GM23248 (cell line): ENCODE results near the gene SLFN13. TPM values are rescaled to one million over a fixed set of nuclear protein-coding genes. Genes with fewer than 3 reads are reported as not detected.
"Not testable (repeated sequence)": the region's sequence is repeated elsewhere in the genome, so short reads cannot be mapped to it uniquely, and the experiment has no call there.

Experiments used
- DNase-seq: peaks from one replicate; pipeline ENCODE4 v3.0.0-alpha.2; 2015
- H2AFZ ChIP-seq: fragments of 200-600 bp; sonication (generic); 2 replicates; pipeline ENCODE4 v1.6.1; 2016; ENCODE audit warnings: antibody characterized with exemption
- H3F3A ChIP-seq: fragments of 200-600 bp; sonication (generic); 2 replicates; pipeline ENCODE4 v1.6.1; 2016; ENCODE audit warnings: mild to moderate bottlenecking, antibody characterized with exemption, mixed run types; ENCODE audit not compliant: insufficient read depth
- H3K27ac ChIP-seq: fragments of 200-600 bp; sonication (generic); 2 replicates; pipeline ENCODE4 v1.5.1; 2016; ENCODE audit warnings: mild to moderate bottlenecking
- H3K27me3 ChIP-seq: fragments of 200-600 bp; sonication (generic); replicated peaks from 2 replicates; pipeline ENCODE4 v1.6.1; 2016; ENCODE audit warnings: mild to moderate bottlenecking; ENCODE audit not compliant: insufficient read depth
- H3K36me3 ChIP-seq: fragments of 200-600 bp; sonication (generic); 2 replicates; pipeline ENCODE4 v1.6.1; 2016; ENCODE audit warnings: low read depth, mild to moderate bottlenecking
- H3K4me1 ChIP-seq: fragments of 200-600 bp; sonication (generic); 2 replicates; pipeline ENCODE4 v1.6.1; 2016; ENCODE audit warnings: mild to moderate bottlenecking; ENCODE audit not compliant: insufficient read depth
- H3K4me2 ChIP-seq: fragments of 200-600 bp; sonication (generic); one replicate; pipeline ENCODE4 v1.6.1; 2016; ENCODE audit warnings: mild to moderate bottlenecking; ENCODE audit not compliant: unreplicated experiment
- H3K4me3 ChIP-seq: fragments of 200-600 bp; sonication (generic); 2 replicates; pipeline ENCODE4 v1.5.1; 2016; ENCODE audit warnings: mild to moderate bottlenecking
- H3K79me2 ChIP-seq: fragments of 200-600 bp; sonication (generic); 2 replicates; pipeline ENCODE4 v1.6.1; 2016; ENCODE audit warnings: mild to moderate bottlenecking; ENCODE audit not compliant: insufficient read depth
- H3K9ac ChIP-seq: fragments of 200-600 bp; sonication (generic); 2 replicates; pipeline ENCODE4 v1.6.1; 2016; ENCODE audit warnings: mild to moderate bottlenecking
- H3K9me2 ChIP-seq: fragments of 200-600 bp; sonication (generic); 2 replicates; pipeline ENCODE4 v1.6.1; 2016; ENCODE audit warnings: mixed run types, mild to moderate bottlenecking, moderate library complexity; ENCODE audit not compliant: insufficient read depth
- H3K9me3 ChIP-seq: fragments of 200-600 bp; sonication (generic); one replicate; pipeline ENCODE4 v1.6.1; 2017; ENCODE audit warnings: low read depth
- H4K20me1 ChIP-seq: fragments of 200-600 bp; sonication (generic); 2 replicates; pipeline ENCODE4 v1.6.0; 2016; ENCODE audit not compliant: insufficient read depth
- EZH2 ChIP-seq: fragments of 200-600 bp; sonication (generic); IDR thresholded peaks from 2 replicates; pipeline ENCODE4 v1.6.1; 2018; ENCODE audit warnings: antibody characterized with exemption, mild to moderate bottlenecking; ENCODE audit not compliant: insufficient read depth, poor library complexity, severe bottlenecking
- EZH2phosphoT487 ChIP-seq: fragments of 200-600 bp; sonication (generic); IDR thresholded peaks from 2 replicates; pipeline ENCODE4 v1.6.1; 2018; ENCODE audit warnings: antibody characterized with exemption, moderate library complexity, mild to moderate bottlenecking, low read depth; ENCODE audit not compliant: insufficient read depth
- WGBS, 2 experiments: methylation state at CpG; one replicate each; pipeline ENCODE4 v1.1.6; 2015 to 2017; ENCODE audit warnings: low lambda C conversion rate in 2 of 2, low coverage in 1 of 2; ENCODE audit errors: missing lambda C conversion rate in 2 of 2; 5-methylcytosine and 5-hydroxymethylcytosine counted together
- in situ Hi-C: fragments of 300-500 bp; cut with MboI; formaldehyde crosslinking; loops from 2 replicates; pipeline ENCODE4 v1.15.0; 2020
- polyA plus RNA-seq: library from polyadenylated mRNA; unstranded; fragments of >200 nt; fragmentation: Nextera tagmentation; extraction: Ambion mirVana; gene quantifications from 2 replicates; pipeline ENCODE4 v1.2.1, GENCODE V29; 2016
- total RNA-seq: library from RNA; depleted of rRNA; stranded (reverse); fragments of >200 nt; shearing (Covaris generic); gene quantifications from 2 replicates; pipeline ENCODE4 v1.2.3, GENCODE V29; 2014

The SLFN13 gene
- total and polyA plus RNA-seq, 2 experiments from 2014 or later, result 1.6 to 4.8 TPM

- no peak for DNase-seq
- H3K9me3 ChIP-seq, result no peaks in the 10 kb centered on the region
- H3K4me3 ChIP-seq, result no peak overlapping the region
- H3K79me2 ChIP-seq, result no peaks in the 10 kb centered on the region
- H3K9ac ChIP-seq, result no peak overlapping the region
- H4K20me1 ChIP-seq, result no peaks in the 10 kb centered on the region
- H3K36me3 ChIP-seq, result no peaks in the 10 kb centered on the region
- H3K4me2 ChIP-seq, result no peak overlapping the region
- peaks cover 36% of the 10 kb centered on the region for H3K27me3 ChIP-seq
- H3K4me1 ChIP-seq, result no peaks in the 10 kb centered on the region
- no peak for TF ChIP-seq EZH2phosphoT487
- no peaks in the 10 kb centered on the region for H3K9me2 ChIP-seq
- H3F3A ChIP-seq, result no peaks in the 10 kb centered on the region
- no peak overlapping the region for H2AFZ ChIP-seq
- in situ Hi-C loops, result no loop called here
- no peak overlapping the region for H3K27ac ChIP-seq
- WGBS, 2 experiments, result 39 to 47% methylated on average over 5 of the region's 5 CpGs
Observed at GRCh38 chr17:35477248-35477647, 28.7 kb upstream of the SLFN13 start.

GRCh38 chr17:35476283-35476820 is 27.8 kb upstream of the SLFN13 start:
- Histone ChIP-seq H3F3A (no peaks in the 10 kb centered on the region), H3K4me3 (no peak overlapping the region), H3K27me3 (peaks cover 36% of the 10 kb centered on the region), H3K36me3 (no peaks in the 10 kb centered on the region), H4K20me1 (no peaks in the 10 kb centered on the region), H3K9ac (no peak overlapping the region), H3K9me3 (no peaks in the 10 kb centered on the region), H2AFZ (no peak overlapping the region), H3K4me1 (no peaks in the 10 kb centered on the region), H3K79me2 (no peaks in the 10 kb centered on the region), H3K9me2 (no peaks in the 10 kb centered on the region), H3K4me2 (no peak overlapping the region), H3K27ac (no peak overlapping the region)
- 43 to 48% methylated on average over 2 of the region's 2 CpGs for WGBS, 2 experiments
- TF ChIP-seq EZH2phosphoT487, result no peak
- no peak for TF ChIP-seq EZH2
- no peak for DNase-seq
- in situ Hi-C loops, result no loop called here

GRCh38 chr17:35468475-35468874 is 19.9 kb upstream of the SLFN13 start:
- peaks cover 6% of the 10 kb centered on the region for H3K27me3 ChIP-seq
- TF ChIP-seq EZH2 (no peak), EZH2phosphoT487 (no peak)
- H2AFZ ChIP-seq, result no peak overlapping the region
- no peak overlapping the region for H3K4me2 ChIP-seq
- no peak overlapping the region for H3K27ac ChIP-seq
- in situ Hi-C loops, result no loop called here
- H3K4me3 ChIP-seq, result no peak overlapping the region
- H4K20me1 ChIP-seq, result no peaks in the 10 kb centered on the region
- H3K9ac ChIP-seq, result no peak overlapping the region
- H3K36me3 ChIP-seq, result no peaks in the 10 kb centered on the region
- no peaks in the 10 kb centered on the region for H3K9me2 ChIP-seq
- WGBS, 2 experiments, result 42 to 51% methylated on average over 4 of the region's 4 CpGs
- H3K4me1 ChIP-seq, result no peaks in the 10 kb centered on the region
- no peaks in the 10 kb centered on the region for H3F3A ChIP-seq
- H3K79me2 ChIP-seq, result no peaks in the 10 kb centered on the region
- no peak for DNase-seq
- no peaks in the 10 kb centered on the region for H3K9me3 ChIP-seq

GRCh38 chr17:35467824-35468223 is 19.3 kb upstream of the SLFN13 start:
- Histone ChIP-seq H3K9me3 (no peaks in the 10 kb centered on the region), H3K36me3 (no peaks in the 10 kb centered on the region), H4K20me1 (no peaks in the 10 kb centered on the region), H3K27ac (no peak overlapping the region), H3K27me3 (peaks cover 13% of the 10 kb centered on the region), H3K4me2 (no peak overlapping the region), H3K9ac (no peak overlapping the region), H2AFZ (no peak overlapping the region), H3K4me1 (no peaks in the 10 kb centered on the region), H3K79me2 (no peaks in the 10 kb centered on the region), H3K4me3 (no peak overlapping the region), H3K9me2 (no peaks in the 10 kb centered on the region), H3F3A (no peaks in the 10 kb centered on the region)
- in situ Hi-C loops, result no loop called here
- no peak for DNase-seq
- TF ChIP-seq EZH2phosphoT487 (no peak), EZH2 (no peak)
- 56 to 58% methylated on average over 4 of the region's 4 CpGs for WGBS, 2 experiments

GRCh38 chr17:35460354-35460851 is 11.8 kb upstream of the SLFN13 start:
- in situ Hi-C loops, result no loop called here
- Histone ChIP-seq H3K4me2 (no peak overlapping the region), H3K4me3 (no peak overlapping the region)

GRCh38 chr17:35454035-35454434 is 5.5 kb upstream of the SLFN13 start:
- H3K79me2 ChIP-seq, H3K36me3 ChIP-seq, in situ Hi-C loops, H3K4me3 ChIP-seq, H3K4me2 ChIP-seq, H3K9me2 ChIP-seq, H3K9me3 ChIP-seq, H4K20me1 ChIP-seq, H2AFZ ChIP-seq, H3F3A ChIP-seq, H3K27ac ChIP-seq, DNase-seq, H3K4me1 ChIP-seq, H3K9ac ChIP-seq: not testable (repeated sequence)
- WGBS, 2 experiments, result 50% methylated on average over 5 of the region's 5 CpGs
- H3K27me3 ChIP-seq, result peaks cover 59% of the 10 kb centered on the region

More at GRCh38 chr17:35460354-35460851, 11.8 kb upstream of the SLFN13 start:
- TF ChIP-seq EZH2phosphoT487, result no peak
- no peak for TF ChIP-seq EZH2
- WGBS, 2 experiments, result 16 to 24% methylated on average over 39 to 43 of the region's 44 CpGs
- H2AFZ ChIP-seq, result no peak overlapping the region
- no peak overlapping the region for H3K9ac ChIP-seq
- no peak overlapping the region for H3K27ac ChIP-seq
- no peaks in the 10 kb centered on the region for H3F3A ChIP-seq
- no peaks in the 10 kb centered on the region for H3K9me2 ChIP-seq
- no peaks in the 10 kb centered on the region for H3K9me3 ChIP-seq
- DNase-seq, result no peak
- peaks cover 67% of the 10 kb centered on the region for H3K27me3 ChIP-seq
- H3K4me1 ChIP-seq, result no peaks in the 10 kb centered on the region
- no peaks in the 10 kb centered on the region for H3K79me2 ChIP-seq
- no peaks in the 10 kb centered on the region for H3K36me3 ChIP-seq
- H4K20me1 ChIP-seq, result no peaks in the 10 kb centered on the region
